GM18517 (cell line): Measurements from ENCODE around the gene RAB23.

Source experiments
- ATAC-seq: cut with Tn5 transposase; IDR thresholded peaks from one replicate; pipeline ENCODE4 v1.9.1; 2021; ENCODE audit warnings: mild to moderate bottlenecking, moderate library complexity; ENCODE audit not compliant: unreplicated experiment

The RAB23 gene

GRCh38 chr6:57221936-57222742 is at the start of gene RAB23:
Gene RAB23, minus strand, starts transcription at chr6:57222307. Its CDS starts 11,927 bp downstream, at chr6:57210380.
- ATAC-seq = peak; percentile 79

GRCh38 chr6:57268294-57268640 is 46.2 kb upstream of the RAB23 start:
- no peak for ATAC-seq

- no peak for ATAC-seq
Measured at GRCh38 chr6:57267586-57268293, 45.6 kb upstream of the RAB23 start.

GRCh38 chr6:57265755-57266221 is 43.7 kb upstream of the RAB23 start:
- ATAC-seq = no peak

GRCh38 chr6:57263739-57264138 is 41.6 kb upstream of the RAB23 start:
- no peak for ATAC-seq

GRCh38 chr6:57262901-57263694 is 41.0 kb upstream of the RAB23 start:
- no peak for ATAC-seq

- no peak for ATAC-seq
Measured at GRCh38 chr6:57262488-57262887, 40.4 kb upstream of the RAB23 start.

- no peak for ATAC-seq
Measured at GRCh38 chr6:57261926-57262325, 39.8 kb upstream of the RAB23 start.

GRCh38 chr6:57259064-57259463 is 37.0 kb upstream of the RAB23 start:
- no peak for ATAC-seq

GRCh38 chr6:57257911-57258541 is 35.9 kb upstream of the RAB23 start:
- no peak for ATAC-seq

- ATAC-seq = no peak
Measured at GRCh38 chr6:57256541-57256940, 34.4 kb upstream of the RAB23 start.

GRCh38 chr6:57255451-57256169 is 33.5 kb upstream of the RAB23 start:
- ATAC-seq = no peak

- no peak for ATAC-seq
Measured at GRCh38 chr6:57254055-57254717, 32.1 kb upstream of the RAB23 start.

GRCh38 chr6:57252975-57253374 is 30.9 kb upstream of the RAB23 start:
- ATAC-seq = no peak

GRCh38 chr6:57252137-57252536 is 30.0 kb upstream of the RAB23 start:
- no peak for ATAC-seq

GRCh38 chr6:57250348-57250747 is 28.2 kb upstream of the RAB23 start:
- no peak for ATAC-seq

GRCh38 chr6:57248311-57248895 is 26.3 kb upstream of the RAB23 start:
- ATAC-seq = no peak

- no peak for ATAC-seq
Measured at GRCh38 chr6:57247603-57248002, 25.5 kb upstream of the RAB23 start.

GRCh38 chr6:57246307-57246706 is 24.2 kb upstream of the RAB23 start:
- no peak for ATAC-seq
